HL-60 (cell line): ENCODE measurements around the gene ARF5.

Experiments used
- DNase-seq, 2 experiments: peaks; one replicate each; pipeline ENCODE4 v3.0.0-alpha.2; 2010 to 2020; ENCODE audit warnings: low read depth in 1 of 2, low spot score in 1 of 2
- H3K27ac ChIP-seq: fragments of 250-450 bp; sonication (Bioruptor Pico); replicated peaks from 2 replicates; pipeline ENCODE4 v1.5.1; 2020; ENCODE audit warnings: mild to moderate bottlenecking, moderate library complexity
- H3K27me3 ChIP-seq: fragments of 250-450 bp; sonication (Bioruptor Pico); 2 replicates; pipeline ENCODE4 v1.5.1; 2021; ENCODE audit warnings: mild to moderate bottlenecking, moderate library complexity; ENCODE audit not compliant: insufficient read depth, poor library complexity, severe bottlenecking
- H3K4me3 ChIP-seq: replicated peaks from 2 replicates; pipeline ENCODE4 v1.5.1; 2011; ENCODE audit warnings: mild to moderate bottlenecking, control low read depth, low read length; ENCODE audit not compliant: insufficient read depth
- GABPA ChIP-seq: IDR thresholded peaks from 2 replicates; pipeline ENCODE4 v1.6.1; 2012; ENCODE audit warnings: low read depth
- POLR2AphosphoS5 ChIP-seq: IDR thresholded peaks from 2 replicates; pipeline ENCODE4 v1.6.1; 2012; ENCODE audit warnings: low read depth
- SPI1 ChIP-seq: IDR thresholded peaks from 2 replicates; pipeline ENCODE4 v1.6.1; 2012; ENCODE audit warnings: low read depth, mild to moderate bottlenecking, borderline replicate concordance
- TF ChIP-seq, protein P1 (sequence below): IDR thresholded peaks from 2 replicates; pipeline ENCODE4 v1.6.1; 2012; ENCODE audit warnings: low read depth; ENCODE audit not compliant: insufficient replicate concordance
- TF ChIP-seq, protein P2 (sequence below): IDR thresholded peaks from one replicate; pipeline ENCODE4 v1.5.1; 2011; ENCODE audit warnings: low read length, control low read depth, inconsistent platforms; ENCODE audit not compliant: insufficient read depth

Gene ARF5

DNA sequence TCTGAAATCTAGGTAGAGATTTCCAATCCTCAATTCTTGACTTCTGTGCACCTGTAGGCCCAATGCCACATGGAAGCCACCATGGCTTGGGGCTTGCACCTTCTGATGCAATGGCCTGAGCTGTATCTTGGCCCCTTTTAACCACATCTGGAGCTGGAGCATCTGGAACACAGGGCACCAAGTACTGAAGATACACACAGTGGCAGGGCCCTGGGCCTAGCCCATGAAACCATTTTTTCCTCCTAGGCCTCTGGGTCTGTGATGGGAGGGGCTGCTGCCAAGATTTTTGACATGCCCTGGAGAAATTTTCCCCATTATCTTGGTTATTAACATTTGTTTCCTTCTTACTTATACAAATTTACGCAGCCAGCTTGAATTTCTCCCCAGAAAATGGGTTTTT, 41.9 kb upstream of the ARF5 start:
- Histone ChIP-seq H3K27ac (no peak overlapping the region), H3K4me3 (no peak overlapping the region), H3K27me3 (no peaks in the 10 kb centered on the region)
- no peak for DNase-seq
- TF ChIP-seq POLR2AphosphoS5, result no peak
- TF ChIP-seq, protein P1, sequence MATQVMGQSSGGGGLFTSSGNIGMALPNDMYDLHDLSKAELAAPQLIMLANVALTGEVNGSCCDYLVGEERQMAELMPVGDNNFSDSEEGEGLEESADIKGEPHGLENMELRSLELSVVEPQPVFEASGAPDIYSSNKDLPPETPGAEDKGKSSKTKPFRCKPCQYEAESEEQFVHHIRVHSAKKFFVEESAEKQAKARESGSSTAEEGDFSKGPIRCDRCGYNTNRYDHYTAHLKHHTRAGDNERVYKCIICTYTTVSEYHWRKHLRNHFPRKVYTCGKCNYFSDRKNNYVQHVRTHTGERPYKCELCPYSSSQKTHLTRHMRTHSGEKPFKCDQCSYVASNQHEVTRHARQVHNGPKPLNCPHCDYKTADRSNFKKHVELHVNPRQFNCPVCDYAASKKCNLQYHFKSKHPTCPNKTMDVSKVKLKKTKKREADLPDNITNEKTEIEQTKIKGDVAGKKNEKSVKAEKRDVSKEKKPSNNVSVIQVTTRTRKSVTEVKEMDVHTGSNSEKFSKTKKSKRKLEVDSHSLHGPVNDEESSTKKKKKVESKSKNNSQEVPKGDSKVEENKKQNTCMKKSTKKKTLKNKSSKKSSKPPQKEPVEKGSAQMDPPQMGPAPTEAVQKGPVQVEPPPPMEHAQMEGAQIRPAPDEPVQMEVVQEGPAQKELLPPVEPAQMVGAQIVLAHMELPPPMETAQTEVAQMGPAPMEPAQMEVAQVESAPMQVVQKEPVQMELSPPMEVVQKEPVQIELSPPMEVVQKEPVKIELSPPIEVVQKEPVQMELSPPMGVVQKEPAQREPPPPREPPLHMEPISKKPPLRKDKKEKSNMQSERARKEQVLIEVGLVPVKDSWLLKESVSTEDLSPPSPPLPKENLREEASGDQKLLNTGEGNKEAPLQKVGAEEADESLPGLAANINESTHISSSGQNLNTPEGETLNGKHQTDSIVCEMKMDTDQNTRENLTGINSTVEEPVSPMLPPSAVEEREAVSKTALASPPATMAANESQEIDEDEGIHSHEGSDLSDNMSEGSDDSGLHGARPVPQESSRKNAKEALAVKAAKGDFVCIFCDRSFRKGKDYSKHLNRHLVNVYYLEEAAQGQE, result no peak

DNA sequence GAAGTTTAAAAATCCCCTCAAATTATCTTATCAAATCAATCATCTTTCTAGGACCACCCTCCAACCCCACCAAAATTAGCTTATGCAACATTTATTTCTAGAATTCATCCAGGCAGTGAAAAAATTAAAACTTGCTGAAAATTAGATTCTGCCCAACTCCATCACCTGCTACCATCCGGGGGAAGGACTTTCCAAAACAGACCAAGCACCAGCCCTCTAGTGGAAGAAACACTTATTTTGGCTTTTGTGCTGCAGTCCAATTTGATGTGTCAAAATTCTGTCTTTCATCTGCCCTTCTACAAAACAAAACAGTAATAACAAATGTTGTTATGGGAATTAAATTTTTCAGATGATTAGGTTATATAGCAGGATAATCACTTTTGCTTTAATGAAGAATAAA, 38.0 kb upstream of the ARF5 start:
- TF ChIP-seq SPI1, result no peak
- TF ChIP-seq, protein P2, sequence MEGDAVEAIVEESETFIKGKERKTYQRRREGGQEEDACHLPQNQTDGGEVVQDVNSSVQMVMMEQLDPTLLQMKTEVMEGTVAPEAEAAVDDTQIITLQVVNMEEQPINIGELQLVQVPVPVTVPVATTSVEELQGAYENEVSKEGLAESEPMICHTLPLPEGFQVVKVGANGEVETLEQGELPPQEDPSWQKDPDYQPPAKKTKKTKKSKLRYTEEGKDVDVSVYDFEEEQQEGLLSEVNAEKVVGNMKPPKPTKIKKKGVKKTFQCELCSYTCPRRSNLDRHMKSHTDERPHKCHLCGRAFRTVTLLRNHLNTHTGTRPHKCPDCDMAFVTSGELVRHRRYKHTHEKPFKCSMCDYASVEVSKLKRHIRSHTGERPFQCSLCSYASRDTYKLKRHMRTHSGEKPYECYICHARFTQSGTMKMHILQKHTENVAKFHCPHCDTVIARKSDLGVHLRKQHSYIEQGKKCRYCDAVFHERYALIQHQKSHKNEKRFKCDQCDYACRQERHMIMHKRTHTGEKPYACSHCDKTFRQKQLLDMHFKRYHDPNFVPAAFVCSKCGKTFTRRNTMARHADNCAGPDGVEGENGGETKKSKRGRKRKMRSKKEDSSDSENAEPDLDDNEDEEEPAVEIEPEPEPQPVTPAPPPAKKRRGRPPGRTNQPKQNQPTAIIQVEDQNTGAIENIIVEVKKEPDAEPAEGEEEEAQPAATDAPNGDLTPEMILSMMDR, result no peak
- TF ChIP-seq POLR2AphosphoS5, result no peak
- TF ChIP-seq, protein P1, result no peak
- TF ChIP-seq GABPA, result no peak
- no peaks in the 10 kb centered on the region for H3K27me3 ChIP-seq
- no peak for DNase-seq
- no peak overlapping the region for H3K27ac ChIP-seq
- no peak overlapping the region for H3K4me3 ChIP-seq

DNA sequence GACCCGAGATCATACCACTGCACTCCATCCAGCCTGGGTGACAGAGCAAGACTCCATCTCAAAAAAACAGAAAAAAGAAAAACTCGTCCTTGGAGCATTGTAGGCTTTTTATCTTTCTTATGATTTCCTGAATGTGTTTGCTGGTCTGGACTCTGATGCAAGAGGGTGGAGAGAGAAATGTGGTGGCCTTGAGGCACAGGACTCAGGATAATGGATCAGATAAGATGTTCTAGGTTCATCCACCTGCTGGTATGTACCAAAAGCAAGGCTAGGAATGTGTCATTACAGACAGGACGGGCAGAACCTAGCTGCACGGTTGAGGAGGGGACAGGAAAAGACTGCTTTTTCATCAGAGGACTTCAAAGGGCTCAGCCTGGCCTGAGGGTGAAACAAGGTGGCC, 36.3 kb upstream of the ARF5 start:
- Histone ChIP-seq H3K4me3 (no peak overlapping the region), H3K27ac (no peak overlapping the region), H3K27me3 (no peaks in the 10 kb centered on the region)
- no peak for DNase-seq
- TF ChIP-seq, protein P1, result no peak
- no peak for TF ChIP-seq GABPA
- TF ChIP-seq SPI1, result no peak
- TF ChIP-seq, protein P2, result no peak
- no peak for TF ChIP-seq POLR2AphosphoS5

DNA sequence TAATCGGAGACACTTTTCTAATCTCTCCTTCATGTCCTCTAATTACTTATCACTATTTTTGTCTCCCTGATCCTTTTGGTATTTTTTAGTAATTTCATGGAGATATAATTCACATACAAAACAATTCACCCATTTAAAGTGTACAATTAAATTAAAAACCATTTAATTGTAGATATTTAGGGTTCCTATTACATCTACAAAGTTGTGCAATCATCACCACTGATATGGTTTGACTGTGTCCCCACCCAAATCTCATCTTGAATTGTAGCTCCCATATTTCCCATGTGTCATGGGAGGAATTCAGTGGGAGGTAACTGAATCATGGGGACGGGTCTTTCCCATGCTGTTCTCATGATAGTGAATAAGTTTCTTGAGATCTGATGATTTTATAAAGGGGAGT, 31.8 kb upstream of the ARF5 start:
- Histone ChIP-seq H3K27ac (no peak overlapping the region), H3K4me3 (no peak overlapping the region), H3K27me3 (no peaks in the 10 kb centered on the region)
- TF ChIP-seq SPI1 (no peak), GABPA (no peak), POLR2AphosphoS5 (no peak)
- TF ChIP-seq, protein P1, result no peak
- TF ChIP-seq, protein P2, result no peak
- DNase-seq, result no peak
